Natural killer cell (primary cell): ENCODE data around the gene KCNN1. TPM values are rescaled to one million over a fixed set of nuclear protein-coding genes. Genes with fewer than 3 reads are reported as not detected.
"Not testable (repeated sequence)": the region's sequence is repeated elsewhere in the genome, so short reads cannot be mapped to it uniquely, and the experiment has no call there.

Source experiments
- ATAC-seq, 3 donors: fragments of 150-1000 bp in 2 of 3; fragments of 200-7000 bp in 1 of 3; cut with Tn5 transposase; 1 replicate in 1 of 3; 2 replicates in 2 of 3; pipeline ENCODE4 v1.10.0; 2021; ENCODE audit warnings: mild to moderate bottlenecking in 2 of 3, moderate library complexity in 2 of 3
- DNase-seq, 2 donors: peaks; one replicate each; pipeline versions ENCODE4 v3.0.0 to v3.0.0-alpha.2; 2013 to 2021; ENCODE audit warnings: mixed read lengths in 1 of 2
- H3K27ac ChIP-seq: one replicate; pipeline ENCODE4 v1.5.1; 2013; ENCODE audit warnings: mild to moderate bottlenecking, low read length
- H3K27me3 ChIP-seq: one replicate; pipeline ENCODE4 v1.6.1; 2013; ENCODE audit warnings: low read length; ENCODE audit not compliant: control insufficient read depth, insufficient read depth
- H3K36me3 ChIP-seq: one replicate; pipeline ENCODE4 v1.6.1; 2013; ENCODE audit warnings: low read length; ENCODE audit not compliant: control insufficient read depth, insufficient read depth
- H3K4me1 ChIP-seq: one replicate; pipeline ENCODE4 v1.6.1; 2013; ENCODE audit warnings: low read length; ENCODE audit not compliant: control insufficient read depth, insufficient read depth
- H3K4me3 ChIP-seq: one replicate; pipeline ENCODE4 v1.5.1; 2013; ENCODE audit warnings: low read length
- H3K9me3 ChIP-seq: one replicate; pipeline ENCODE4 v1.6.1; 2013; ENCODE audit warnings: low read length; ENCODE audit not compliant: control insufficient read depth, insufficient read depth
- H3K27ac Mint-ChIP-seq, 2 donors: one replicate each; pipeline ENCODE4 v1.8.0; 2022; ENCODE audit warnings: mild to moderate bottlenecking in 2 of 2, mixed read lengths in 2 of 2, moderate library complexity in 1 of 2
- H3K27me3 Mint-ChIP-seq, 2 donors: one replicate each; pipeline ENCODE4 v1.8.0; 2022; ENCODE audit warnings: low read depth in 2 of 2, mixed read lengths in 2 of 2
- H3K36me3 Mint-ChIP-seq: one replicate; pipeline ENCODE4 v1.8.0; 2022; ENCODE audit warnings: mixed read lengths
- H3K4me1 Mint-ChIP-seq, 2 donors: one replicate each; pipeline ENCODE4 v1.8.0; 2022; ENCODE audit warnings: mixed read lengths in 2 of 2
- H3K4me3 Mint-ChIP-seq: one replicate; pipeline ENCODE4 v1.8.0; 2022; ENCODE audit warnings: mild to moderate bottlenecking, moderate library complexity, mixed read lengths
- H3K9me3 Mint-ChIP-seq, 2 donors: one replicate each; pipeline ENCODE4 v1.8.0; 2022; ENCODE audit warnings: mixed read lengths in 2 of 2
- WGBS: methylation state at CpG from one replicate; pipeline ENCODE4 v1.1.7; 2013; ENCODE audit warnings: missing lambda C conversion rate; ENCODE audit not compliant: insufficient coverage; 5-methylcytosine and 5-hydroxymethylcytosine counted together
- intact Hi-C: fragments of 100-400 bp; cut with micrococcal nuclease; formaldehyde crosslinking; loops from one replicate; pipeline ENCODE4 v1.14.2; 2022
- total RNA-seq, 4 donors: library from RNA; stranded (reverse); fragments of 120-200 nt in 1 of 4; gene quantifications; one replicate each; pipeline versions ENCODE4 v1.2.3 to v1.2.4, GENCODE V29; 2013 to 2022
- TF ChIP-seq, protein P1 (sequence below): fragments of 200-600 bp; IDR thresholded peaks from one replicate; pipeline ENCODE4 v1.8.0; 2022; ENCODE audit warnings: antibody characterized with exemption

Gene KCNN1
- total RNA-seq, 3 donors from 2014 or later (not counting 1 experiment from before 2014, with no cell fraction given), result not detected

DNA sequence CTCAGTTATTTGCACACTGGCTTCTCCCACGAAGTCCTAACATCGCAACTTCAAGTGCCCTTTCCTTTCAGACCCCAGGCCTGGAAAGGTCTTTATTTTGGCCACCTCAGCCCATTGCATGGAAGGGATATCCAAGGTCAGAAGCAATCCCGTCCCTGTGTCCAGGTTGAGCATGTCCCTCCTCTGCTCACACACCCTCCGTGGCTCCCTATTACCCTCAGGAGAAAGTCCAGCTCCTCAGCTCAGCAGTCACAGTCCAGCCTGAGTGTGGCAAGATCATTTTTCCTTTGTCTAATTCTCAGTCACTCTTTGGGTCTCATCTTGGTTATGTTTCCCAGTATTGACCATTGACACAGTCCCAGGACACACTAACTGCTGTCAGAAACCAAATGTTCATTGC, 60.2 kb downstream of the KCNN1 start:
- no peak overlapping the region for H3K27ac Mint-ChIP-seq
- intact Hi-C loops, result no loop called here
- no peaks in the 10 kb centered on the region for H3K9me3 Mint-ChIP-seq
- H3K36me3 Mint-ChIP-seq, result no peaks in the 10 kb centered on the region
- 92% methylated on average over 4 of the region's 4 CpGs for WGBS
- H3K4me1 Mint-ChIP-seq, result peaks cover 4 to 10% of the 10 kb centered on the region in 2 donors
- Histone ChIP-seq H3K27ac (no peak overlapping the region), H3K27me3 (no peaks in the 10 kb centered on the region), H3K9me3 (peaks cover 2% of the 10 kb centered on the region), H3K4me1 (peaks cover 31% of the 10 kb centered on the region), H3K36me3 (no peaks in the 10 kb centered on the region), H3K4me3 (no peak overlapping the region)
- DNase-seq, result no peak
- ATAC-seq, result no peak
- TF ChIP-seq, protein P1, sequence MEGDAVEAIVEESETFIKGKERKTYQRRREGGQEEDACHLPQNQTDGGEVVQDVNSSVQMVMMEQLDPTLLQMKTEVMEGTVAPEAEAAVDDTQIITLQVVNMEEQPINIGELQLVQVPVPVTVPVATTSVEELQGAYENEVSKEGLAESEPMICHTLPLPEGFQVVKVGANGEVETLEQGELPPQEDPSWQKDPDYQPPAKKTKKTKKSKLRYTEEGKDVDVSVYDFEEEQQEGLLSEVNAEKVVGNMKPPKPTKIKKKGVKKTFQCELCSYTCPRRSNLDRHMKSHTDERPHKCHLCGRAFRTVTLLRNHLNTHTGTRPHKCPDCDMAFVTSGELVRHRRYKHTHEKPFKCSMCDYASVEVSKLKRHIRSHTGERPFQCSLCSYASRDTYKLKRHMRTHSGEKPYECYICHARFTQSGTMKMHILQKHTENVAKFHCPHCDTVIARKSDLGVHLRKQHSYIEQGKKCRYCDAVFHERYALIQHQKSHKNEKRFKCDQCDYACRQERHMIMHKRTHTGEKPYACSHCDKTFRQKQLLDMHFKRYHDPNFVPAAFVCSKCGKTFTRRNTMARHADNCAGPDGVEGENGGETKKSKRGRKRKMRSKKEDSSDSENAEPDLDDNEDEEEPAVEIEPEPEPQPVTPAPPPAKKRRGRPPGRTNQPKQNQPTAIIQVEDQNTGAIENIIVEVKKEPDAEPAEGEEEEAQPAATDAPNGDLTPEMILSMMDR, result no peak
- no peak overlapping the region for H3K4me3 Mint-ChIP-seq
- H3K27me3 Mint-ChIP-seq, result no peaks in the 10 kb centered on the region

DNA sequence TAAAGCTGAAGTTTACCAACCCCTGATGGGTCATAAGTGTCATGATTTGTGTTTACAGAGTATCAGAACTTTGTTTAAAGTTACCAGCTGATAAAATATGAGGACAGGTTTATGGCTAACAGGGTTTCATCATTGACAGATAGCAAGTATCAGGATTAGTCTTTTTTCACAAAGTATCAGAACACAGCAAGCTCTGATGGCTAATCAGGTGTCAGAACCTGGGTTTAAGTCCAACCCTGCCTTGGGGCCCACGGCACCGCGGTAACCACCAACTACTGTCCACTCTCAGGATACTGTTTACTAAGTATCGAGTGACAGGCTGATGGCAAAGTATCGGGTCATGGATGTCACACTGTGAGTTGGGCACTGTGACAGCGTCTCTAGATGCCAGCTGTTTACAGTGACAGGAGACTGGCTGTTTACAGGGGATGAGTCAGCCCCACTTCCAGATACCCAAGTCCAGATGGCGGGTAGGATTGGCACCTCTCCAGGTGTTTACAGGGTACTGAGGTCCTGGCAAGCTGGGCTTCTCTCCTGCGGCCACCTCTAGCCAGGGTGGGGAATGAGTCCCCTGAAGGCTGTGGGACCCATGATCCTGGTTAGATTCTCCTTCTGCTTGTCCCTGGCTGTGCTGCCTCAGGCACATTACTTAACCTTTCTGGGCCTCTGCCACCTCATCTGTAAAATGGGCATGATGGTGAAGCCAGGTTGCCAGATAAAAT, 62.9 kb downstream of the KCNN1 start:
- Mint-ChIP-seq H3K4me3 (no peak overlapping the region), H3K9me3 (no peaks in the 10 kb centered on the region), H3K27me3 (no peaks in the 10 kb centered on the region), H3K4me1 (no peaks in the 10 kb centered on the region), H3K36me3 (no peaks in the 10 kb centered on the region), H3K27ac (no peak overlapping the region)
- H3K27ac ChIP-seq, result no peak overlapping the region
- ATAC-seq (no peak), DNase-seq (no peak)
- peaks cover 11% of the 10 kb centered on the region for H3K4me1 ChIP-seq
- no peak overlapping the region for H3K4me3 ChIP-seq
- no peaks in the 10 kb centered on the region for H3K27me3 ChIP-seq
- no peaks in the 10 kb centered on the region for H3K9me3 ChIP-seq
- TF ChIP-seq, protein P1, result no peak
- intact Hi-C loops, result no loop called here
- 90% methylated on average over 8 of the region's 8 CpGs for WGBS
- no peaks in the 10 kb centered on the region for H3K36me3 ChIP-seq

DNA sequence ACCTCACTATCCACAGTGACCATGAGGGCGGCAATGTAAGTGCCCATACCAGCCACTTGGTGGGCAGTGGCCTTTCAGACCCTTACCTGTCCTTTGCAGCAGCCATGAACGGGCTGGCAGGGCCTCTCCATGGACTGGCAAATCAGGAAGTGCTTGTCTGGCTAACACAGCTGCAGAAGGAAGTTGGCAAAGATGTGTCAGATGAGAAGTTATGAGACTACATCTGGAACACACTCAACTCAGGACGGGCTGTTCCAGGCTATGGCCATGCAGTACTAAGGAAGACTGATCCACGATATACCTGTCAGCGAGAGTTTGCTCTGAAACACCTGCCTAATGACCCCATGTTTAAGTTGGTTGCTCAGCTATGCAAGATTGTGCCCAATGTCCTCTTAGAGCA, 64.5 kb downstream of the KCNN1 start:
- WGBS, result 53% methylated on average over 5 of the region's 5 CpGs
- ATAC-seq, H3K27me3 Mint-ChIP-seq, H3K4me1 Mint-ChIP-seq, H3K36me3 ChIP-seq, intact Hi-C loops, H3K9me3 Mint-ChIP-seq, H3K36me3 Mint-ChIP-seq, DNase-seq, H3K4me3 ChIP-seq, H3K9me3 ChIP-seq, H3K4me3 Mint-ChIP-seq, H3K27ac Mint-ChIP-seq, H3K27ac ChIP-seq, H3K27me3 ChIP-seq: not testable (repeated sequence)
- peaks cover 20% of the 10 kb centered on the region for H3K4me1 ChIP-seq

DNA sequence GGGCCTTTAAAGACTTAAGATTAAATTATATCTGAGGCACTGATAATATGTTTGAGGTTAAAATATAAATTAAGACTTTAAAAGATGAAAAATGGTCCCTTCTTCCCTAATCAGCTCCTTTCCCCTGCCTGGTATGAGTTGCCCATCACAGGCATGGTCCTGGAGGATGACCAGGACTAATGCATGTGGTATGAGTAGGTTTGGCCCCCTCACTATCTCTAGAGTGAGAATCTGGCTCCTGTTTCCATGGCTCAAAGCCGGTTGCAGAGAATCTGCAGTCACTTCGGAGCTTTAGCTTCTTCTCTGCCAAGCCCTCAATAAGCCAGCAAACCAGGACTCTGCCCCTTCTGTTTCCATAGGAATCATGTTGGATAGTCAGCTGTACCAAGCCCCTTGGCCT, 65.2 kb downstream of the KCNN1 start:
- H3K27me3 ChIP-seq, H3K9me3 Mint-ChIP-seq, H3K4me1 Mint-ChIP-seq, H3K27me3 Mint-ChIP-seq, intact Hi-C loops, H3K4me3 ChIP-seq, ATAC-seq, H3K27ac ChIP-seq, H3K36me3 ChIP-seq, H3K4me3 Mint-ChIP-seq, H3K27ac Mint-ChIP-seq, DNase-seq, H3K36me3 Mint-ChIP-seq, H3K9me3 ChIP-seq: not testable (repeated sequence)
- WGBS, result 98% methylated on average over 2 of the region's 2 CpGs
- peaks cover 20% of the 10 kb centered on the region for H3K4me1 ChIP-seq
